ENCODE results near the gene TAC3.

- no peak for TF ChIP-seq POLR2A (IDR thresholded peaks at IDR 0.05)
- no peak for TF ChIP-seq CTCF (IDR thresholded peaks at IDR 0.05)
- no peak for TF ChIP-seq POLR2AphosphoS5 (IDR thresholded peaks at IDR 0.05)
Measured at GRCh38 chr12:56983386-56983785, 32.9 kb downstream of the TAC3 start.
